HUES64 (cell line): ENCODE measurements around the gene CSN3.

ENCODE experiments used
- H3K27ac ChIP-seq: 2 replicates; pipeline ENCODE4 v1.7.0; 2013; ENCODE audit warnings: low read depth, low read length, inconsistent platforms
- H3K27me3 ChIP-seq: 2 replicates; pipeline ENCODE4 v1.6.1; 2013; ENCODE audit warnings: mild to moderate bottlenecking, low read length; ENCODE audit not compliant: insufficient read depth
- H3K36me3 ChIP-seq: 2 replicates; pipeline ENCODE4 v1.6.1; 2013; ENCODE audit warnings: mild to moderate bottlenecking, low read length; ENCODE audit not compliant: insufficient read depth
- H3K4me1 ChIP-seq: 2 replicates; pipeline ENCODE4 v1.6.1; 2013; ENCODE audit warnings: mild to moderate bottlenecking, low read length, moderate library complexity; ENCODE audit not compliant: insufficient read depth
- H3K4me3 ChIP-seq: 2 replicates; pipeline ENCODE4 v1.5.1; 2013; ENCODE audit warnings: mild to moderate bottlenecking, low read length, moderate library complexity
- H3K9ac ChIP-seq: 2 replicates; pipeline ENCODE4 v1.6.1; 2013; ENCODE audit warnings: mild to moderate bottlenecking, low read depth, low read length
- H3K9me3 ChIP-seq: 2 replicates; pipeline ENCODE4 v1.6.1; 2013; ENCODE audit warnings: low read depth, low read length; ENCODE audit not compliant: insufficient read depth
- WGBS: fragments of 150-250, 120-280 bp; methylation state at CpG from one replicate; pipeline ENCODE4 v1.1.7; 2013; ENCODE audit warnings: missing lambda C conversion rate; 5-methylcytosine and 5-hydroxymethylcytosine counted together

CSN3 gene

GRCh38 chr4:70236125-70236524 lies 6.3 kb upstream of the CSN3 start:
- H3K27me3 ChIP-seq = no peaks in the 10 kb centered on the region
- H3K9ac ChIP-seq = no peak overlapping the region
- H3K4me3 ChIP-seq = no peak overlapping the region
- H3K36me3 ChIP-seq = no peaks in the 10 kb centered on the region
- no peak overlapping the region for H3K27ac ChIP-seq
- H3K9me3 ChIP-seq = no peaks in the 10 kb centered on the region
- no peaks in the 10 kb centered on the region for H3K4me1 ChIP-seq
- WGBS = no CpG with 5 or more reads among the region's 1 CpG

DNA sequence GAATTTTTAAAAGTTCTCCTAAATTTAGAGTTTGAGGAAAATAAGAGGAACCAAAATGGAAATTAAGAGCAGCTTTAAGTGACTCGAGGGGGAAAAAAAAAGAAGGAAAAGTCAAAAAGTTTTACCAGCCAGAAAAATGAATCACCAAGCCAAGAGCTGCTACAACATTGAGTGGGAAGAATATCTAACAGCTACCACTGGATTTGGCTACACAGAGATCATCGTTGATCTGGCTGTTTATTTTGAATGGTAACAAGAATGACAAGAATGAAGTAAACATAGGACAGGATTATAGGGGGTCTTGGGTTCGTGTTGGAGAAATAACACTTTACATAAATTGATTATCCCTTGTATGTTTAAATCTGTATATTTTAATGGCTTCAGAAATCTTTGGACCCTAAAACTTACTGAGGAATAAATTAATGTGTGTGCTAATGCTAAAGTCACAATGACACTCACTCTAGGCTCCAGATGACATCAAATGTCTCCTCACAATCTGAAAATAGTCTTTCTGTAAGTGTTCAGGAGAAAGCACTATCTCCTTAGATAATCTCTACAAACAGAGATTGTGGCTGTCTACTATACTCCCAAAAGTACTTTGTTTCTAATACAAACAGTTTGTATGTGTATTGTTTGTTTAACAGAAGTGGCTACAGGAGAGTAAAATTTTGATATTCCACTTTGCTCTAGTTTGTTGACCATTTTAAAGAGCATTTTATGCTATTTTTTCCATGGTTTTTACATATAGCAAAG lies 3.1 kb upstream of the CSN3 start:
- WGBS = 79% methylated on average over 2 of the region's 3 CpGs
- Histone ChIP-seq H3K4me3 (no peak overlapping the region), H3K36me3 (no peaks in the 10 kb centered on the region), H3K9ac (no peak overlapping the region), H3K4me1 (no peaks in the 10 kb centered on the region), H3K27me3 (no peaks in the 10 kb centered on the region), H3K9me3 (no peaks in the 10 kb centered on the region), H3K27ac (no peak overlapping the region)

GRCh38 chr4:70239884-70240591 lies 2.4 kb upstream of the CSN3 start:
- Histone ChIP-seq H3K27ac (no peak overlapping the region), H3K4me1 (no peaks in the 10 kb centered on the region), H3K4me3 (no peak overlapping the region), H3K27me3 (no peaks in the 10 kb centered on the region), H3K9ac (no peak overlapping the region), H3K9me3 (no peaks in the 10 kb centered on the region), H3K36me3 (no peaks in the 10 kb centered on the region)
- WGBS = 89% methylated on average over 5 of the region's 5 CpGs

- no peak overlapping the region for H3K27ac ChIP-seq
- 60% methylated on average over 3 of the region's 4 CpGs for WGBS
- no peaks in the 10 kb centered on the region for H3K27me3 ChIP-seq
- no peak overlapping the region for H3K9ac ChIP-seq
- H3K4me3 ChIP-seq = no peak overlapping the region
- H3K9me3 ChIP-seq = no peaks in the 10 kb centered on the region
- H3K4me1 ChIP-seq = no peaks in the 10 kb centered on the region
- no peaks in the 10 kb centered on the region for H3K36me3 ChIP-seq
Observed at GRCh38 chr4:70243091-70243490, 694 bp downstream of the CSN3 start.

DNA sequence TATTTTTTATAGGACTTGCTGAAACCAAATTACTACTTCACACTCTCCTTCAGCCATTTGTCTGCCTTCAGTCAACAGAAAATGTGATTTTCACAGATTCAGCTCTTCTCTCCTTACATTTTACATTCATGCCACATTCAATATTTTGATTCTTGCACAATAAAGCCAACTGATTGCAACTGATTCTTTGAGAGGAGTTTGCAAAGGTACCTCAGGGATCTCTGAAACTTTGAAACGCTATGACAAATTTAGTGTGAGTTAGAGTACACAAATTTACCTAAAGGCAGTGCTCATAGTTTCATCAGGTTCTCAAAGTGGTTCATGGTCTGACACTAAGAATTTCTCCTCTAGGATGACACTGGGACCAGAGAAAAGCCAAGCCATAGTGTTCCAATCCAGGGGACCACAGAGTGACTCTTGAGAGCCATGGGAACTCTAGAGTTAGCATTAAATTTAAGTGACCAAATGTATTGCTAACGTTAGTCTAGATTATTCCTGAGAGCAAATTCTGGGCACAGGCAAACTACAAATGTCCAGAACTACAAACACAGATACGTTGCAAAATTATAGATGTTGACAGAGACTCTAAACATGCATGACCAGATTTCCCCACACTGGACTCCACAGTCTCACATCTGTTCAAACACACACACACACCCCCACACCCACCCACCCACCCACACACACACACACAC lies 9.0 kb downstream of the CSN3 start:
- H3K36me3 ChIP-seq = no peaks in the 10 kb centered on the region
- no peaks in the 10 kb centered on the region for H3K4me1 ChIP-seq
- no peak overlapping the region for H3K4me3 ChIP-seq
- 81% methylated on average over 3 of the region's 3 CpGs for WGBS
- H3K9me3 ChIP-seq = no peaks in the 10 kb centered on the region
- no peak overlapping the region for H3K27ac ChIP-seq
- H3K9ac ChIP-seq = no peak overlapping the region
- H3K27me3 ChIP-seq = no peaks in the 10 kb centered on the region

DNA sequence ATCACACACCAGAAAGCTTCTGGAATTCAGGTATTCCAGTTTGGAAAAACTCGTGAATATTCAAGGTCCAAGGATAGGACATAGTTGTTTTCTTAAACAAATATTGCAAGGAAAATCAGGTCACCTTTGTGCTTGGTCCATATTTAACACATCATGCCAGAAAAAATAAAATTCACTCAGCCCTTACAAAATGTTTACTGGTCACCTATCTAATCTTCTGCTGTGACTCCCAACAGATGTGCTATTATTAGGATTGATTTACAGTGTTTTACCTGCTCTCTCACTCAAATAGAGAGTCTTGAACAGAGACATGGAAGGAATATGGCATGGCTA lies 9.5 kb downstream of the CSN3 start:
- Histone ChIP-seq H3K9ac (no peak overlapping the region), H3K36me3 (no peaks in the 10 kb centered on the region), H3K4me1 (no peaks in the 10 kb centered on the region), H3K9me3 (no peaks in the 10 kb centered on the region), H3K4me3 (no peak overlapping the region), H3K27ac (no peak overlapping the region), H3K27me3 (no peaks in the 10 kb centered on the region)
- 100% methylated on average over 1 of the region's 1 CpG for WGBS

DNA sequence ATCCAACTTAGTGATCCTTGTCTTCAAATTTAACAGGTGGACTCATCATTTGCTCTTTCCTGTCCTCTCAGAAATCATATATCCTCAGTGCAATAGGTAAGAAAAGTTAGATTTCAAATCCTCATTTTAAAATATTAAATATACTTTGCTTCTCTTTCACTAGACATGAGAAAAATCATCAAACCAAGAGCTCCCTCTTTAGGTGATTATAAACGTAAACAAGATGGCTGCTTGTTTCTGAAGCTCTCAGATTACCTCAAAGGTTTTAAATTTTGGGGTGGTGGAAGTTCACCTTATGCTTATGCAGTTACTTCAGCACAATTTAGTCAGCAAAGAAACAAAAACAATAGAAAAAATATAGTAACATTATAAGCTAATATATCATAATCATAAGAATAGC lies 27.3 kb downstream of the CSN3 start:
- Histone ChIP-seq H3K9me3 (no peaks in the 10 kb centered on the region), H3K36me3 (no peaks in the 10 kb centered on the region), H3K27ac (no peak overlapping the region), H3K4me1 (no peaks in the 10 kb centered on the region), H3K9ac (no peak overlapping the region), H3K27me3 (no peaks in the 10 kb centered on the region), H3K4me3 (no peak overlapping the region)
- WGBS = 0% methylated on average over 1 of the region's 1 CpG

DNA sequence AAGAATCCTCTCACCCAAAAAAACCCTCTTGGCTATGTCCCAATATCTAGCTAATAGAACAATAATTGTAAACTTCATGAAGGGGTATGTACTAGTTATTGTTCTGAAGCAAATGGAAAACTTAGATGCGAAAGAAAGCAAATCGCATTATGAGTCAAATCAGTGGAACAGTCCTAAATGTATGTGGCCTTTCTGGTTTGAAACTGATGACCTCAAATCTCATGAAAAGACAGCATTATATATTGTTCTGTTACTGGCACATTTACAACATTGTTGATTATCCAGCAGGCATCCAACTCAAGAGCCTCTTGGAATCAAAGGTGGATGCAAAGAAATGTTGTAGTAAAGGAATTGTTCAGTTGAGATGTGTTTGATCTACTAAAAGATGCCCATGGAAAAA lies 34.7 kb downstream of the CSN3 start:
- Histone ChIP-seq H3K4me1 (no peaks in the 10 kb centered on the region), H3K27me3 (no peaks in the 10 kb centered on the region), H3K9me3 (no peaks in the 10 kb centered on the region), H3K36me3 (no peaks in the 10 kb centered on the region), H3K4me3 (no peak overlapping the region), H3K27ac (no peak overlapping the region), H3K9ac (no peak overlapping the region)
- 96% methylated on average over 2 of the region's 2 CpGs for WGBS

- H3K4me3 ChIP-seq = no peak overlapping the region
- H3K27ac ChIP-seq = no peak overlapping the region
- no peaks in the 10 kb centered on the region for H3K9me3 ChIP-seq
- no peaks in the 10 kb centered on the region for H3K4me1 ChIP-seq
- H3K36me3 ChIP-seq = no peaks in the 10 kb centered on the region
- H3K9ac ChIP-seq = no peak overlapping the region
- 75% methylated on average over 1 of the region's 1 CpG for WGBS
- H3K27me3 ChIP-seq = no peaks in the 10 kb centered on the region
Observed at GRCh38 chr4:70280567-70280966, 38.2 kb downstream of the CSN3 start.

GRCh38 chr4:70288651-70289050 lies 46.3 kb downstream of the CSN3 start:
- no peaks in the 10 kb centered on the region for H3K4me1 ChIP-seq
- H3K27me3 ChIP-seq = no peaks in the 10 kb centered on the region
- no peaks in the 10 kb centered on the region for H3K9me3 ChIP-seq
- H3K9ac ChIP-seq = no peak overlapping the region
- WGBS = 100% methylated on average over 1 of the region's 1 CpG
- H3K4me3 ChIP-seq = no peak overlapping the region
- H3K27ac ChIP-seq = no peak overlapping the region
- H3K36me3 ChIP-seq = no peaks in the 10 kb centered on the region

- Histone ChIP-seq H3K27me3 (no peaks in the 10 kb centered on the region), H3K9ac (no peak overlapping the region), H3K27ac (no peak overlapping the region), H3K4me1 (no peaks in the 10 kb centered on the region), H3K36me3 (no peaks in the 10 kb centered on the region), H3K9me3 (no peaks in the 10 kb centered on the region), H3K4me3 (no peak overlapping the region)
- 93% methylated on average over 2 of the region's 2 CpGs for whole genome bisulfite sequencing
Observed at GRCh38 chr4:70291341-70291740, 48.9 kb downstream of the CSN3 start.
